ENCODE data around the gene ABCC5.

Gene ABCC5

GRCh38 chr3:183924956-183925355 is 92.7 kb downstream of the ABCC5 start:
- no peak for DNase-seq

- DNase-seq: no peak
Observed at GRCh38 chr3:183924543-183924942, 93.1 kb downstream of the ABCC5 start.

- no peak for DNase-seq
Observed at GRCh38 chr3:183922421-183922820, 95.3 kb downstream of the ABCC5 start.

GRCh38 chr3:183921096-183921495 is 96.6 kb downstream of the ABCC5 start:
- no peak for DNase-seq

- no peak for DNase-seq
Observed at GRCh38 chr3:183920416-183920815, 97.3 kb downstream of the ABCC5 start.

GRCh38 chr3:183918178-183918577 is 99.5 kb downstream of the ABCC5 start:
- DNase-seq: no peak

GRCh38 chr3:183917776-183918175 is 99.9 kb downstream of the ABCC5 start:
- no peak for DNase-seq

GRCh38 chr3:183914856-183915255 is 102.8 kb downstream of the ABCC5 start:
- DNase-seq: no peak

- no peak for DNase-seq
Observed at GRCh38 chr3:183913580-183913920, 104.1 kb downstream of the ABCC5 start.

- no peak for DNase-seq
Observed at GRCh38 chr3:183912895-183913579, 104.6 kb downstream of the ABCC5 start.

GRCh38 chr3:183911763-183912506 is 105.7 kb downstream of the ABCC5 start:
- no peak for DNase-seq

- DNase-seq: no peak
Observed at GRCh38 chr3:183911087-183911486, 106.6 kb downstream of the ABCC5 start.

- no peak for DNase-seq
Observed at GRCh38 chr3:183909030-183909600, 108.6 kb downstream of the ABCC5 start.

- DNase-seq: no peak
Observed at GRCh38 chr3:183907911-183908331, 109.8 kb downstream of the ABCC5 start.

- no peak for DNase-seq
Observed at GRCh38 chr3:183907176-183907575, 110.5 kb downstream of the ABCC5 start.

GRCh38 chr3:183906234-183906921 is 111.3 kb downstream of the ABCC5 start:
- no peak for DNase-seq

GRCh38 chr3:183904833-183905780 is 112.6 kb downstream of the ABCC5 start:
- no peak for DNase-seq

- no peak for DNase-seq
Observed at GRCh38 chr3:183898028-183898431, 119.7 kb downstream of the ABCC5 start.

- DNase-seq: no peak
Observed at GRCh38 chr3:183897606-183898005, 120.1 kb downstream of the ABCC5 start.

GRCh38 chr3:183896610-183897009 is 121.1 kb downstream of the ABCC5 start:
- no peak for DNase-seq

GRCh38 chr3:183896184-183896583 is 121.5 kb downstream of the ABCC5 start:
- no peak for DNase-seq

- no peak for DNase-seq
Observed at GRCh38 chr3:183895774-183896173, 121.9 kb downstream of the ABCC5 start.
